HepG2 (cell line): ENCODE measurements around the gene PLEKHM2. TPM values are rescaled to one million over a fixed set of nuclear protein-coding genes. Genes with fewer than 3 reads are reported as not detected.

ENCODE experiments used
- HOXA5 ChIP-seq: sonication (generic); formaldehyde crosslinking; IDR thresholded peaks from 2 replicates; pipeline ENCODE4 v1.4.0; 2020; ENCODE audit warnings: missing genetic modification reagents
- KDM1A ChIP-seq: IDR thresholded peaks from 2 replicates; pipeline ENCODE4 v1.6.1; 2016; ENCODE audit warnings: missing compliant biosample characterization
- NPAS2 ChIP-seq: sonication (generic); formaldehyde crosslinking; IDR thresholded peaks from 2 replicates; pipeline ENCODE4 v1.8.0; 2022; ENCODE audit warnings: mild to moderate bottlenecking, missing genetic modification reagents, borderline replicate concordance
- POLR2A ChIP-seq, 2 experiments: IDR thresholded peaks; 2 replicates each; pipeline ENCODE4 v1.6.1; 2011; ENCODE audit warnings: low read depth in 2 of 2, low read length in 2 of 2, mild to moderate bottlenecking in 1 of 2, moderate library complexity in 1 of 2; ENCODE audit not compliant: insufficient read depth in 1 of 2
- POLR2AphosphoS5 ChIP-seq: IDR thresholded peaks from 2 replicates; pipeline ENCODE4 v1.6.1; 2012; ENCODE audit warnings: low read depth, low read length
- TSC22D2 ChIP-seq: sonication (generic); formaldehyde crosslinking; IDR thresholded peaks from 2 replicates; pipeline ENCODE4 v1.5.1; 2020; ENCODE audit warnings: missing genetic modification reagents, mild to moderate bottlenecking, borderline replicate concordance
- WIZ ChIP-seq: sonication (generic); formaldehyde crosslinking; IDR thresholded peaks from 2 replicates; pipeline ENCODE4 v1.5.1; 2020; ENCODE audit warnings: mild to moderate bottlenecking, missing genetic modification reagents
- XBP1 ChIP-seq: sonication (generic); formaldehyde crosslinking; IDR thresholded peaks from 2 replicates; pipeline ENCODE4 v1.5.0; 2020; ENCODE audit warnings: missing genetic modification reagents
- ZMYM3 ChIP-seq: sonication (generic); formaldehyde crosslinking; IDR thresholded peaks from 2 replicates; pipeline ENCODE4 v1.5.1; 2020; ENCODE audit warnings: mild to moderate bottlenecking, missing genetic modification reagents
- ZNF124 ChIP-seq: sonication (generic); formaldehyde crosslinking; IDR thresholded peaks from 2 replicates; pipeline ENCODE4 v1.4.0; 2020; ENCODE audit warnings: missing genetic modification reagents
- ZNF83 ChIP-seq: sonication (generic); formaldehyde crosslinking; IDR thresholded peaks from 2 replicates; pipeline ENCODE4 v1.4.0; 2020; ENCODE audit warnings: missing genetic modification reagents, mild to moderate bottlenecking, borderline replicate concordance
- polyA plus RNA-seq, 8 experiments: library from polyadenylated mRNA; depleted of rRNA in 3 of 8; stranded (reverse) in 7 of 8; unstranded in 1 of 8; fragments of >200 nt; fragmentation: Illumina TruSeq in 4 of 8; extraction: Trizol in 4 of 8; gene quantifications; 2 replicates each; pipeline versions ENCODE4 v1.2.1 to v1.2.3, GENCODE V29; 2011 to 2016; ENCODE audit warnings: low read depth in 4 of 8, missing spikeins in 1 of 8, mixed read lengths in 1 of 8; ENCODE audit not compliant: insufficient read depth in 1 of 8
- total RNA-seq, 5 experiments: library from RNA; depleted of rRNA; stranded (reverse); fragments of >200 nt; fragmentation: Illumina TruSeq; extraction: Trizol; gene quantifications; 2 replicates each; pipeline ENCODE4 v1.2.3, GENCODE V29; 2016; ENCODE audit warnings: low read depth in 1 of 5
- TF ChIP-seq, protein P1 (sequence below): sonication (generic); formaldehyde crosslinking; IDR thresholded peaks from 2 replicates; pipeline ENCODE4 v1.4.0; 2020; ENCODE audit warnings: missing genetic modification reagents, borderline replicate concordance
- TF ChIP-seq, protein P2 (sequence below): sonication (generic); formaldehyde crosslinking; IDR thresholded peaks from 2 replicates; pipeline ENCODE4 v1.4.0; 2020; ENCODE audit warnings: missing genetic modification reagents
- TF ChIP-seq, protein P3 (sequence below): sonication (generic); formaldehyde crosslinking; IDR thresholded peaks from 2 replicates; pipeline ENCODE4 v1.5.0; 2020; ENCODE audit warnings: missing genetic modification reagents
- TF ChIP-seq, protein P4 (sequence below): IDR thresholded peaks from 2 replicates; pipeline ENCODE4 v1.6.1; 2018; ENCODE audit warnings: missing genetic modification reagents, mild to moderate bottlenecking, missing compliant biosample characterization
- TF ChIP-seq, protein P5 (sequence below): sonication (generic); formaldehyde crosslinking; conservative IDR thresholded peaks from 2 replicates; pipeline ENCODE4 v1.8.0; 2022; ENCODE audit warnings: mild to moderate bottlenecking, moderate library complexity, missing genetic modification reagents

PLEKHM2 gene
- total and polyA plus RNA-seq, 2 of the 13 experiments (the other 11 are each of a cell fraction or from before 2014, with no cell fraction given), result 16.5 to 27.3 TPM

DNA sequence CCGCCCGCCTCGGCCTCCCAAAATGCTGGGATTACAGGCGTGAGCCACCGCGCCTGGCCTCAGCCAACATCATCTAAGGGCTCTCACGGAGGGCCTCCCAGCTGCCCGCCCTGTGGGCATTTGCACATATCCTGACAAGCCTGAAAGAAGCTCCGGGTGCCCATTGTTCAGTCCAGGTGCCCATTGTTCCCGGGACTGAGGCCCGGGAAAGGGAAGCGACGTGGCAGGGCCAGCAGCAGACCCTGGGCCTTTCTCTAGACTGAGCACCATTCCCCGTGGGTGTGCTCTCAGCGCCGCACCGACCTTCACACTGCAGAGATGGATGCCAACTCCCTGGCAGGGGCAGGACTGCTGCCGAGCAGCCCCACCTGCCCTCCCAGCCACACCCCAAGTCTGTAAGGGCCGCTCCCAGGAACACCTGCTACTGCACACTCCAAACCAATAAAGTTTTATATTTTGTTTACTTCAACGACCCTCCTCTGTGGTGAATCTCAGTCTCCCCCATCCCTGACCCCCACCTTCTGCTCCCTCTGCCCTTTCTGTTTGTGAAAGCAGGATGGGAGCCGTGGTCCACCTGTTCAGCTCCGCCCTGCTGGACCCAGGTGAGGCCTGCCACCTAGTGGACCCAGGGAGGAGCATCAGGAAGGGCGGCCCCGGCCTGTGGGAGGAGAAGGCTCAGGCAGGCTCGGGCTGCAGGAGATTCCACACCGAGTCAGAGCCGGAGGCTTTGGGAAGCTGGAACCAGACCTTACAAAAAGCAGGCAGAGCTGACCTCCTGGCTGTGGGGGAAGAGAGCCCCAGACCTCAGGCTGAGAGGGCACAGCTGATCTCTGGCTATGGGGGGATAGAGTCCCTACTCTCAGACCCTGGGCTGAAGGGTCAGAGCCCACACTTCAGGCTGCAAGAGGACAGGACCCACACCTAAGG lies 57.1 kb downstream of the PLEKHM2 start (continued):
- TF ChIP-seq, protein P1, sequence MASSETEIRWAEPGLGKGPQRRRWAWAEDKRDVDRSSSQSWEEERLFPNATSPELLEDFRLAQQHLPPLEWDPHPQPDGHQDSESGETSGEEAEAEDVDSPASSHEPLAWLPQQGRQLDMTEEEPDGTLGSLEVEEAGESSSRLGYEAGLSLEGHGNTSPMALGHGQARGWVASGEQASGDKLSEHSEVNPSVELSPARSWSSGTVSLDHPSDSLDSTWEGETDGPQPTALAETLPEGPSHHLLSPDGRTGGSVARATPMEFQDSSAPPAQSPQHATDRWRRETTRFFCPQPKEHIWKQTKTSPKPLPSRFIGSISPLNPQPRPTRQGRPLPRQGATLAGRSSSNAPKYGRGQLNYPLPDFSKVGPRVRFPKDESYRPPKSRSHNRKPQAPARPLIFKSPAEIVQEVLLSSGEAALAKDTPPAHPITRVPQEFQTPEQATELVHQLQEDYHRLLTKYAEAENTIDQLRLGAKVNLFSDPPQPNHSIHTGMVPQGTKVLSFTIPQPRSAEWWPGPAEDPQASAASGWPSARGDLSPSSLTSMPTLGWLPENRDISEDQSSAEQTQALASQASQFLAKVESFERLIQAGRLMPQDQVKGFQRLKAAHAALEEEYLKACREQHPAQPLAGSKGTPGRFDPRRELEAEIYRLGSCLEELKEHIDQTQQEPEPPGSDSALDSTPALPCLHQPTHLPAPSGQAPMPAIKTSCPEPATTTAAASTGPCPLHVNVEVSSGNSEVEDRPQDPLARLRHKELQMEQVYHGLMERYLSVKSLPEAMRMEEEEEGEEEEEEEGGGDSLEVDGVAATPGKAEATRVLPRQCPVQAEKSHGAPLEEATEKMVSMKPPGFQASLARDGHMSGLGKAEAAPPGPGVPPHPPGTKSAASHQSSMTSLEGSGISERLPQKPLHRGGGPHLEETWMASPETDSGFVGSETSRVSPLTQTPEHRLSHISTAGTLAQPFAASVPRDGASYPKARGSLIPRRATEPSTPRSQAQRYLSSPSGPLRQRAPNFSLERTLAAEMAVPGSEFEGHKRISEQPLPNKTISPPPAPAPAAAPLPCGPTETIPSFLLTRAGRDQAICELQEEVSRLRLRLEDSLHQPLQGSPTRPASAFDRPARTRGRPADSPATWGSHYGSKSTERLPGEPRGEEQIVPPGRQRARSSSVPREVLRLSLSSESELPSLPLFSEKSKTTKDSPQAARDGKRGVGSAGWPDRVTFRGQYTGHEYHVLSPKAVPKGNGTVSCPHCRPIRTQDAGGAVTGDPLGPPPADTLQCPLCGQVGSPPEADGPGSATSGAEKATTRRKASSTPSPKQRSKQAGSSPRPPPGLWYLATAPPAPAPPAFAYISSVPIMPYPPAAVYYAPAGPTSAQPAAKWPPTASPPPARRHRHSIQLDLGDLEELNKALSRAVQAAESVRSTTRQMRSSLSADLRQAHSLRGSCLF, result no peak
- TF ChIP-seq HOXA5 (CRISPR knock-in tag), result no peak
- TF ChIP-seq, protein P2, sequence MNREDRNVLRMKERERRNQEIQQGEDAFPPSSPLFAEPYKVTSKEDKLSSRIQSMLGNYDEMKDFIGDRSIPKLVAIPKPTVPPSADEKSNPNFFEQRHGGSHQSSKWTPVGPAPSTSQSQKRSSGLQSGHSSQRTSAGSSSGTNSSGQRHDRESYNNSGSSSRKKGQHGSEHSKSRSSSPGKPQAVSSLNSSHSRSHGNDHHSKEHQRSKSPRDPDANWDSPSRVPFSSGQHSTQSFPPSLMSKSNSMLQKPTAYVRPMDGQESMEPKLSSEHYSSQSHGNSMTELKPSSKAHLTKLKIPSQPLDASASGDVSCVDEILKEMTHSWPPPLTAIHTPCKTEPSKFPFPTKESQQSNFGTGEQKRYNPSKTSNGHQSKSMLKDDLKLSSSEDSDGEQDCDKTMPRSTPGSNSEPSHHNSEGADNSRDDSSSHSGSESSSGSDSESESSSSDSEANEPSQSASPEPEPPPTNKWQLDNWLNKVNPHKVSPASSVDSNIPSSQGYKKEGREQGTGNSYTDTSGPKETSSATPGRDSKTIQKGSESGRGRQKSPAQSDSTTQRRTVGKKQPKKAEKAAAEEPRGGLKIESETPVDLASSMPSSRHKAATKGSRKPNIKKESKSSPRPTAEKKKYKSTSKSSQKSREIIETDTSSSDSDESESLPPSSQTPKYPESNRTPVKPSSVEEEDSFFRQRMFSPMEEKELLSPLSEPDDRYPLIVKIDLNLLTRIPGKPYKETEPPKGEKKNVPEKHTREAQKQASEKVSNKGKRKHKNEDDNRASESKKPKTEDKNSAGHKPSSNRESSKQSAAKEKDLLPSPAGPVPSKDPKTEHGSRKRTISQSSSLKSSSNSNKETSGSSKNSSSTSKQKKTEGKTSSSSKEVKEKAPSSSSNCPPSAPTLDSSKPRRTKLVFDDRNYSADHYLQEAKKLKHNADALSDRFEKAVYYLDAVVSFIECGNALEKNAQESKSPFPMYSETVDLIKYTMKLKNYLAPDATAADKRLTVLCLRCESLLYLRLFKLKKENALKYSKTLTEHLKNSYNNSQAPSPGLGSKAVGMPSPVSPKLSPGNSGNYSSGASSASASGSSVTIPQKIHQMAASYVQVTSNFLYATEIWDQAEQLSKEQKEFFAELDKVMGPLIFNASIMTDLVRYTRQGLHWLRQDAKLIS (CRISPR knock-in tag), result no peak
- TF ChIP-seq, protein P3, sequence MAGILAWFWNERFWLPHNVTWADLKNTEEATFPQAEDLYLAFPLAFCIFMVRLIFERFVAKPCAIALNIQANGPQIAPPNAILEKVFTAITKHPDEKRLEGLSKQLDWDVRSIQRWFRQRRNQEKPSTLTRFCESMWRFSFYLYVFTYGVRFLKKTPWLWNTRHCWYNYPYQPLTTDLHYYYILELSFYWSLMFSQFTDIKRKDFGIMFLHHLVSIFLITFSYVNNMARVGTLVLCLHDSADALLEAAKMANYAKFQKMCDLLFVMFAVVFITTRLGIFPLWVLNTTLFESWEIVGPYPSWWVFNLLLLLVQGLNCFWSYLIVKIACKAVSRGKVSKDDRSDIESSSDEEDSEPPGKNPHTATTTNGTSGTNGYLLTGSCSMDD (CRISPR knock-in tag), result no peak
- TF ChIP-seq ZNF124 (CRISPR knock-in tag), result peak; percentile 56; the same call in 1 of the 2 replicates
- TF ChIP-seq, protein P4, sequence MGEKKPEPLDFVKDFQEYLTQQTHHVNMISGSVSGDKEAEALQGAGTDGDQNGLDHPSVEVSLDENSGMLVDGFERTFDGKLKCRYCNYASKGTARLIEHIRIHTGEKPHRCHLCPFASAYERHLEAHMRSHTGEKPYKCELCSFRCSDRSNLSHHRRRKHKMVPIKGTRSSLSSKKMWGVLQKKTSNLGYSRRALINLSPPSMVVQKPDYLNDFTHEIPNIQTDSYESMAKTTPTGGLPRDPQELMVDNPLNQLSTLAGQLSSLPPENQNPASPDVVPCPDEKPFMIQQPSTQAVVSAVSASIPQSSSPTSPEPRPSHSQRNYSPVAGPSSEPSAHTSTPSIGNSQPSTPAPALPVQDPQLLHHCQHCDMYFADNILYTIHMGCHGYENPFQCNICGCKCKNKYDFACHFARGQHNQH (CRISPR knock-in tag), result peak; percentile 44; the same call in 1 of the 2 replicates
- no peak; the same call in 1 of the 2 replicates for TF ChIP-seq ZMYM3 (CRISPR knock-in tag)
- no peak for TF ChIP-seq POLR2A (IDR thresholded peaks at IDR 0.05; ENCODE audit: insufficient read depth in 1 of 2, low read depth in 2 of 2, low read length in 2 of 2)
- TF ChIP-seq, protein P5, sequence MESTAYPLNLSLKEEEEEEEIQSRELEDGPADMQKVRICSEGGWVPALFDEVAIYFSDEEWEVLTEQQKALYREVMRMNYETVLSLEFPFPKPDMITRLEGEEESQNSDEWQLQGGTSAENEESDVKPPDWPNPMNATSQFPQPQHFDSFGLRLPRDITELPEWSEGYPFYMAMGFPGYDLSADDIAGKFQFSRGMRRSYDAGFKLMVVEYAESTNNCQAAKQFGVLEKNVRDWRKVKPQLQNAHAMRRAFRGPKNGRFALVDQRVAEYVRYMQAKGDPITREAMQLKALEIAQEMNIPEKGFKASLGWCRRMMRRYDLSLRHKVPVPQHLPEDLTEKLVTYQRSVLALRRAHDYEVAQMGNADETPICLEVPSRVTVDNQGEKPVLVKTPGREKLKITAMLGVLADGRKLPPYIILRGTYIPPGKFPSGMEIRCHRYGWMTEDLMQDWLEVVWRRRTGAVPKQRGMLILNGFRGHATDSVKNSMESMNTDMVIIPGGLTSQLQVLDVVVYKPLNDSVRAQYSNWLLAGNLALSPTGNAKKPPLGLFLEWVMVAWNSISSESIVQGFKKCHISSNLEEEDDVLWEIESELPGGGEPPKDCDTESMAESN (CRISPR knock-in tag), result peak; percentile 66; the same call in 1 of the 2 replicates
- no peak for TF ChIP-seq NPAS2
- TF ChIP-seq TSC22D2 (CRISPR knock-in tag), result 0 out of 2 replicates have a peak, but pooled peaks have one; percentile 56
- TF ChIP-seq WIZ (CRISPR knock-in tag), result no peak
- TF ChIP-seq XBP1 (CRISPR knock-in tag), result no peak
- TF ChIP-seq ZNF83 (CRISPR knock-in tag), result no peak
- TF ChIP-seq POLR2AphosphoS5, result no peak
- peak; percentile 54; the same call in 1 of the 2 replicates for TF ChIP-seq KDM1A (CRISPR knock-in tag)
